ENCODE results near the gene IQGAP3.
"Not testable (repeated sequence)": the region's sequence is repeated elsewhere in the genome, so short reads cannot be mapped to it uniquely, and the experiment has no call there.

IQGAP3 gene

DNA sequence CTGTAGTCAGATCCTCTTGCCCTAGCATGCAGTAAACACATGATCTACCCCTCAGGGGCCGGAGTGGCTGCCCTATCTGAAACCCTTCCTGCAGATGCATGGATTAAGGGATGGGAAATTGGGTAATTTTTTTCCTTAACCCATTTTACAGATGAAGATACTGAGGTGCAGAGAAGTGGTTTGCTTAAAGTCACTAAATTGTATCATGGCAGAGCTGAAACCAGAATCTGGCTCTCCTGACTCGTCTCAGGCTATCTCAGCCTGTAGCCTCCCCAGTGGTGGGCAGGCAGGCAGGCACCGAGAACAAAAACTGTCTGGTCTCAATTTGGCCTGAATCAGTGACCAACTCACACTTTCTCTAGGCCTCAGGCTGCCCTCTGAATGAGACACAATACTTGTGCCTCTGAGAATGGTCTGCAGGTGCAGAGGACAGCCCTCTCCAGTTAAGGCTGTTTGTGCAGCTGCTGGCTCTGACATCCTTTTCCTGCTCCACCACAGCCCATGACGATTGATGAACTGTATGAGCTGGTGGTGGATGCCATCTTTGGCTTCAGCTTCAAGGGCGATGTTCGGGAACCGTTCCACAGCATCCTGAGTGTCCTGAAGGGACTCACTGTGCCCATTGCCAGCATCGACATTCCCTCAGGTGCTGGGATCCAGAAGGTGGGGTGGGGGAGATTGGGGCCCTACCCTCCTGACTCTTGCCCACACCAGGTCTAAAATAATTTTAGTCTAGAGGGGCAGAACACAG lies 20.7 kb upstream of the IQGAP3 start:
- DNase-seq (ENCODE audit: extremely low read depth, low read depth) = no peak

DNA sequence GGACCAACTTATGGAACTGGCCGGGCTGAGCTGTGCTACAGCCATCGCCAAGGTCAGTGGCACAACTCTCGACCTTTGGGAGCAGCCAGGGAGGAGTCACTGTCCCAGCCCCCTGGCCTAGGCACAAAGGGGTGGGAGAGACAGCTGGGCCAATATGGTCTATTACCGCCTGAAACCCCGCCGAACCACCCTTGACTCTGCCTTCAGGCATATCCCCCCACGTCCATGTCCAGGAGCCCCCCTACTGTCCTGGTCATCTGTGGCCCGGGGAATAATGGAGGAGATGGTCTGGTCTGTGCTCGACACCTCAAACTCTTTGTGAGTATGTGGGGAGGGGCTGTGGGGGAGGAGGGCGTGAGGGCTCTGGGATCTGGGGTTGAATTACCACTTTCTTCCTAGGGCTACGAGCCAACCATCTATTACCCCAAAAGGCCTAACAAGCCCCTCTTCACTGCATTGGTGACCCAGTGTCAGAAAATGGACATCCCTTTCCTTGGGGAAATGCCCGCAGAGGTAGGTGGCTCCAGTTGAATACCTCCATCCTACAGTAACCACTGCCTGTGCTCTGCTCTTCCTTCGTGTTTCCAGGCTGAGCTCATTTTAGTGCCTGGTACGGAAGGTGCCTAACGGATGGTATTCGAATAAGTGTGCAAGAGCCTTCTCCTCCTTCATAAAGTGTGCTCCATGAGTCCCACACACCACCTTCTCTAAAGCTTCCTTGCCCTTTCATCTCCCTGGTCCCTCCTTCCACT lies 20.0 kb upstream of the IQGAP3 start:
- no peak for DNase-seq (ENCODE audit: extremely low read depth, low read depth)
- TF ChIP-seq, protein P1, sequence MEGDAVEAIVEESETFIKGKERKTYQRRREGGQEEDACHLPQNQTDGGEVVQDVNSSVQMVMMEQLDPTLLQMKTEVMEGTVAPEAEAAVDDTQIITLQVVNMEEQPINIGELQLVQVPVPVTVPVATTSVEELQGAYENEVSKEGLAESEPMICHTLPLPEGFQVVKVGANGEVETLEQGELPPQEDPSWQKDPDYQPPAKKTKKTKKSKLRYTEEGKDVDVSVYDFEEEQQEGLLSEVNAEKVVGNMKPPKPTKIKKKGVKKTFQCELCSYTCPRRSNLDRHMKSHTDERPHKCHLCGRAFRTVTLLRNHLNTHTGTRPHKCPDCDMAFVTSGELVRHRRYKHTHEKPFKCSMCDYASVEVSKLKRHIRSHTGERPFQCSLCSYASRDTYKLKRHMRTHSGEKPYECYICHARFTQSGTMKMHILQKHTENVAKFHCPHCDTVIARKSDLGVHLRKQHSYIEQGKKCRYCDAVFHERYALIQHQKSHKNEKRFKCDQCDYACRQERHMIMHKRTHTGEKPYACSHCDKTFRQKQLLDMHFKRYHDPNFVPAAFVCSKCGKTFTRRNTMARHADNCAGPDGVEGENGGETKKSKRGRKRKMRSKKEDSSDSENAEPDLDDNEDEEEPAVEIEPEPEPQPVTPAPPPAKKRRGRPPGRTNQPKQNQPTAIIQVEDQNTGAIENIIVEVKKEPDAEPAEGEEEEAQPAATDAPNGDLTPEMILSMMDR (IDR thresholded peaks at IDR 0.05; ENCODE audit: low read depth, low read length) = no peak

More for the DNA sequence above, 20.7 kb upstream of the IQGAP3 start:
- TF ChIP-seq, protein P1 (IDR thresholded peaks at IDR 0.05; ENCODE audit: low read depth, low read length) = no peak

DNA sequence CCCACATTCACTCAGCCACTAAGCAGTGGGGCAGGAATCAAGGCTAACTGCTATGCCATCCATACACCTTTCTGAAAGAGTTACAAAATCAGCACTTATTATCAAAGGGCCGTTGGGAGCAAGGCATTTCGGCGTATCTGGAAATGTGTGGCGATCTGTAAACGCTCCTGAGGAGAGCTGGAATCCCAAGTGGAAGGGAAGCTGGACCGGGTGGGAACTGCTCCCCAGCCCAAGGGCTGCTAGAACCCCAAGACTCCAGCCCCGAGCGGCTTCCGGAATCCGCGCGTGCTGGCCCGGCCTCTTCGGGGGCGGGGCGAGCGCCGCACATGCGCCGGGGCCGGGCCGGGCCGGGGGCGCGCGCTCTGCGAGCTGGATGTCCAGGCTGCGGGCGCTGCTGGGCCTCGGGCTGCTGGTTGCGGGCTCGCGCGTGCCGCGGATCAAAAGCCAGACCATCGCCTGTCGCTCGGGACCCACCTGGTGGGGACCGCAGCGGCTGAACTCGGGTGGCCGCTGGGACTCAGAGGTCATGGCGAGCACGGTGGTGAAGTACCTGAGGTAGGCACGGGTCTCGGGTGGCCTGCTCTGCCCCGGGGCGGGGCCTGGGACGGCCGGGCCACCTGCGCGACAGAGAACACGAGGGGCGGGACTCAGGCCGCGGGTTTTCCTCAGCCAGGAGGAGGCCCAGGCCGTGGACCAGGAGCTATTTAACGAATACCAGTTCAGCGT lies 19.2 kb upstream of the IQGAP3 start, which contains the start of gene NAXE:
Gene NAXE (plus strand): TSS at position 345 of the 726 bp plus-strand sequence. CDS start 29 bp downstream, at position 374.
- TF ChIP-seq, protein P1 (IDR thresholded peaks at IDR 0.05; ENCODE audit: low read depth, low read length) = no peak

DNA sequence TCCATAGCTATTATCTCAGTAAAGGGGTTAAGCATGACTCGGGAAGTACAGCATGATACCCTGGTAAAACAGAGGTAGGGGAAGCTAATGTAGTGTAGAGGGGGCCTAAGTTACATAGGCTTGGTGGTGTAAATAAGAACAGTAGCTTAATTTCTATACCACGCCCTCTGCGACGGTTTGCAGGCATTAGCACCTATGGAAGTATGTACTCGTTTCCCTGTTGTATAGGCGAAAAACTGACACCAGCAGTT lies 18.7 kb upstream of the IQGAP3 start:
- DNase-seq (ENCODE audit: extremely low read depth, low read depth) = no peak
- TF ChIP-seq, protein P1 (IDR thresholded peaks at IDR 0.05; ENCODE audit: low read depth, low read length) = no peak

More for the DNA sequence above, 19.2 kb upstream of the IQGAP3 start, which contains the start of gene NAXE:
- DNase-seq (ENCODE audit: extremely low read depth, low read depth) = no peak

DNA sequence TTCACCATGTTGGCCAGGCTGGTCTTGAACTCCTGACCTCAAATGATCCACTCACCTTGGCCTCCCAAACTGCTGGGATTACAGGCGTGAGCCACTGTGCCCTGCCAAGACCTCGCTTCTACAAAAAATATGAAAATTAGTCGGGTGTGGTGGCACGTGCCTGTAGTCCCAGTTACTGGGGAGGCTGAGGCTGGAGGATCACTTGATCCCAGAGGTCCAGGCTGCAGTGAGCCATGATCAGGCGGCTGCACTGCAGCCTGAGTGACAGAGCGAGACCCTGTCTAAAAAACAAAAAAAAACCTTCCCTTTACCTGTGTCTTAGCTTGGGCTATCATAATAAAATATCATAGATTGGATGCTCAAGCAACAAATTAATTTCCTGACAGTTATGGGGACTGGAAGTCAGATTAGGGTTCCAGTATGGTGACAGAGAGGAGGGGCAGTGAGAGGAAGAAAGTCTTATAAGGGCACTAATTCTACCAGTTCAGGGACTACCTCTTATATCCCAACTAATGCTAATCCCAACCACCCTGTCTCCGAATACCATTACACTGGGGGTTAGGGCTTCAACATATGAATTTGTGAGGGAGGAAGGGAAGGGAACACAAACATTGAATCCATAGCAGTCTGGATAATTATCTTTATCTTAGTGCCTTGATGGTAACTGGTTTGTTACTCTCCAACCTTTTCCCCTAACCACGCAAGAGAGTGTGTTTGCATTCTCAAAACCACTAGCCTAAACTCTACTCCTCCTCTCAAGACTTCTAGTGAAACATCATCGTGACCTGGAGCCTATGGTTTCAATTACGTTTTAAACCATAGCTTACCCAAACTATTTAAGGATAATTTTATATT lies 18.2 kb upstream of the IQGAP3 start:
- TF ChIP-seq, protein P1 (IDR thresholded peaks at IDR 0.05; ENCODE audit: low read depth, low read length) = no peak
- DNase-seq (ENCODE audit: extremely low read depth, low read depth) = no peak

DNA sequence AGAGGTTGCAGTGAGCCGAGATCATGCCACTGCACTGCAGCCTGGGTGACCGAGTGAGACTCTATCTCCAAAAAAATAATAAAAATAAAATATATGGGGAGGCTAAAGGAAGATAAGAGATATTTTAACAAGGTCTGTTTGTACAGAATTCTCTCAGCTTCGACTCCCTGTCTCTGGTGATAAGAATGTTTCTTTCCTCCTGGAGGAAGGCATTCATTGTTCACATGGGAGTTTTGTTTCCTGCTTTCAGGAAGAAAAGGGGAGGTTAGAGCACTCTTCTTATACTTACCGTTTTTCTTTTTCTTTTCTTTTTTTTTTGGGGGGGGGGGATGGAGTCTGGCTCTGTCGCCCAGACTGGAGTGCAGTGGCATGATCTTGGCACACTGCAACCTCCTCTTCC lies 17.2 kb upstream of the IQGAP3 start:
- TF ChIP-seq, protein P1 (IDR thresholded peaks at IDR 0.05; ENCODE audit: low read depth, low read length) = no peak
- DNase-seq (ENCODE audit: extremely low read depth, low read depth) = no peak

DNA sequence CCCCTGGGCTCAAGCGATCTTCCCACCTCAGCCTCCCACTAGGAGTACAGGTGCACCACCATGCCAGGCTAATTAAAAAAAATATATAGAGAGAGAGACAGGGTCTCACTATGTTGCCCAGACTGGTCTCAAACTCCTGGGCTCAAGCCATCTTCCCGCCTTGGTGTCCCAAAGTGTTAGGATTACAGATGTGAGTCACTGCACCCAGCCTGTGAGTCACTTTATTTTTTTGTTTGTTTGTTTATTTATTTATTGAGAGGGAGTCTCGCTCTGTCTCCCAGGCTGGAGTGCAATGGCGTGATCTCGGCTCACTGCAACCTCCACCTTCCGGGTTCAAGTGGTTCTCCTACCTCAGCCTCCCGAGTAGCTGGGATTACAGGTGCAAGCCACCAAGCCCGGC lies 15.6 kb upstream of the IQGAP3 start:
- DNase-seq (ENCODE audit: extremely low read depth, low read depth) = not testable (repeated sequence)

Measured in AG09319 (cell line).